Neutrophil (primary cell): ENCODE measurements around the gene CHL1.

Experiments
- H3K27ac ChIP-seq: fragments of 200-600 bp; sonication (generic); 2 replicates; pipeline ENCODE4 v1.5.1; 2016; ENCODE audit warnings: mild to moderate bottlenecking, moderate library complexity
- H3K27me3 ChIP-seq: fragments of 200-600 bp; sonication (generic); 2 replicates; pipeline ENCODE4 v1.6.0; 2016; ENCODE audit warnings: mild to moderate bottlenecking
- H3K36me3 ChIP-seq: fragments of 200-600 bp; sonication (generic); 2 replicates; pipeline ENCODE4 v1.5.1; 2017
- H3K4me1 ChIP-seq, 2 experiments: fragments of 200-600 bp in 1 of 2; sonication (generic) in 1 of 2; 1 replicate in 1 of 2; 2 replicates in 1 of 2; pipeline versions ENCODE4 v1.5.1 to v1.6.1; 2013 to 2016; ENCODE audit warnings: low read depth in 1 of 2, low read length in 1 of 2, mild to moderate bottlenecking in 1 of 2, moderate library complexity in 1 of 2; ENCODE audit not compliant: control insufficient read depth in 1 of 2, insufficient read depth in 1 of 2
- H3K4me3 ChIP-seq, 2 experiments: fragments of 200-600 bp in 1 of 2; sonication (generic) in 1 of 2; 1 replicate in 1 of 2; 2 replicates in 1 of 2; pipeline ENCODE4 v1.5.1; 2013 to 2016; ENCODE audit warnings: low read depth in 1 of 2, low read length in 1 of 2, mild to moderate bottlenecking in 1 of 2, moderate library complexity in 1 of 2
- H3K9me3 ChIP-seq: fragments of 200-600 bp; sonication (generic); 2 replicates; pipeline ENCODE4 v1.5.1; 2016
- CTCF ChIP-seq: fragments of 200-600 bp; sonication (generic); IDR thresholded peaks from 2 replicates; pipeline ENCODE4 v1.5.1; 2016; ENCODE audit warnings: antibody characterized with exemption

CHL1 gene

GRCh38 chr3:452221-452620, 255.7 kb downstream of the CHL1 start:
- no peaks in the 10 kb centered on the region for H3K36me3 ChIP-seq
- no peak overlapping the region for H3K27ac ChIP-seq
- no peaks in the 10 kb centered on the region for H3K27me3 ChIP-seq
- no peak for TF ChIP-seq CTCF
- H3K9me3 ChIP-seq = no peaks in the 10 kb centered on the region
- no peak overlapping the region for H3K4me3 ChIP-seq
- H3K4me1 ChIP-seq = no peaks in the 10 kb centered on the region

- H3K4me3 ChIP-seq = no peak overlapping the region
- TF ChIP-seq CTCF = no peak
- no peaks in the 10 kb centered on the region for H3K36me3 ChIP-seq
- no peaks in the 10 kb centered on the region for H3K9me3 ChIP-seq
- no peaks in the 10 kb centered on the region for H3K27me3 ChIP-seq
- no peak overlapping the region for H3K27ac ChIP-seq
- H3K4me1 ChIP-seq = no peaks in the 10 kb centered on the region
These were observed 256.5 kb downstream of the CHL1 start for GRCh38 chr3:453106-453505.

- Histone ChIP-seq H3K36me3 (no peaks in the 10 kb centered on the region), H3K27ac (no peak overlapping the region), H3K27me3 (no peaks in the 10 kb centered on the region), H3K4me1 (no peaks in the 10 kb centered on the region), H3K9me3 (no peaks in the 10 kb centered on the region), H3K4me3 (no peak overlapping the region)
- no peak for TF ChIP-seq CTCF
These were observed 258.4 kb downstream of the CHL1 start for GRCh38 chr3:454986-455385.

- TF ChIP-seq CTCF = no peak
- Histone ChIP-seq H3K4me1 (no peaks in the 10 kb centered on the region), H3K4me3 (no peak overlapping the region), H3K36me3 (no peaks in the 10 kb centered on the region), H3K27ac (no peak overlapping the region), H3K27me3 (no peaks in the 10 kb centered on the region), H3K9me3 (no peaks in the 10 kb centered on the region)
These were observed 261.6 kb downstream of the CHL1 start for GRCh38 chr3:458124-458523.

- no peak overlapping the region for H3K27ac ChIP-seq
These were observed 262.2 kb downstream of the CHL1 start for GRCh38 chr3:458653-459310.

More at GRCh38 chr3:458653-459310, 262.2 kb downstream of the CHL1 start:
- no peaks in the 10 kb centered on the region for H3K4me1 ChIP-seq
- no peaks in the 10 kb centered on the region for H3K36me3 ChIP-seq
- H3K4me3 ChIP-seq = no peak overlapping the region
- no peaks in the 10 kb centered on the region for H3K27me3 ChIP-seq
- TF ChIP-seq CTCF = no peak
- no peaks in the 10 kb centered on the region for H3K9me3 ChIP-seq
